Cardiac muscle cell (in vitro differentiated cells and primary cell): ENCODE results near the gene ZCCHC2. TPM values are rescaled to one million over a fixed set of nuclear protein-coding genes. Genes with fewer than 3 reads are reported as not detected.

Experiments used
- DNase-seq, 2 donors: peaks; one replicate each; pipeline versions ENCODE4 v3.0.0 to v3.0.0-alpha.2; 2010 to 2017; ENCODE audit warnings: low read depth in 1 of 2, low spot score in 1 of 2
- H3K27ac ChIP-seq: fragments of 200-600 bp; sonication (generic); 2 replicates; pipeline ENCODE4 v1.5.1; 2016
- H3K27me3 ChIP-seq: fragments of 200-600 bp; sonication (generic); 2 replicates; pipeline ENCODE4 v1.6.0; 2016; ENCODE audit warnings: control low read depth
- H3K36me3 ChIP-seq: fragments of 200-600 bp; sonication (generic); 2 replicates; pipeline ENCODE4 v1.5.1; 2016; ENCODE audit warnings: control low read depth
- H3K4me1 ChIP-seq: fragments of 200-600 bp; sonication (generic); 2 replicates; pipeline ENCODE4 v1.8.1; 2017; ENCODE audit warnings: low read depth, mild to moderate bottlenecking, mixed run types
- H3K4me3 ChIP-seq: fragments of 200-600 bp; sonication (generic); 2 replicates; pipeline ENCODE4 v1.5.1; 2016; ENCODE audit warnings: mild to moderate bottlenecking
- H3K9me3 ChIP-seq: fragments of 200-600 bp; sonication (generic); 2 replicates; pipeline ENCODE4 v1.5.1; 2017; ENCODE audit warnings: low read depth, mild to moderate bottlenecking, control low read depth
- CTCF ChIP-seq: IDR thresholded peaks from 2 replicates; pipeline ENCODE4 v1.5.1; 2012; ENCODE audit warnings: low read depth, mild to moderate bottlenecking, low read length
- polyA plus RNA-seq: library from polyadenylated mRNA; unstranded; fragments of >200 nt; fragmentation: Nextera tagmentation; extraction: Ambion mirVana; gene quantifications from 2 replicates; pipeline ENCODE4 v1.2.1, GENCODE V29; 2016
- total RNA-seq: library from RNA; depleted of rRNA; stranded (reverse); fragments of >200 nt; gene quantifications from 2 replicates; pipeline ENCODE4 v1.2.3, GENCODE V29; 2016

Gene ZCCHC2
- total and polyA plus RNA-seq, 2 experiments from 2014 or later: 2.1 to 25.2 TPM

- H3K4me3 ChIP-seq: no peak overlapping the region
- DNase-seq: no peak
- no peaks in the 10 kb centered on the region for H3K9me3 ChIP-seq
- H3K4me1 ChIP-seq: peaks cover 11% of the 10 kb centered on the region
- H3K36me3 ChIP-seq: peaks cover 41% of the 10 kb centered on the region
- no peaks in the 10 kb centered on the region for H3K27me3 ChIP-seq
- TF ChIP-seq CTCF: no peak
- no peak overlapping the region for H3K27ac ChIP-seq
Observed at GRCh38 chr18:62558015-62558663, 35.3 kb downstream of the ZCCHC2 start.

- H3K4me1 ChIP-seq: peaks cover 4% of the 10 kb centered on the region
- H3K36me3 ChIP-seq: peaks cover 38% of the 10 kb centered on the region
- no peaks in the 10 kb centered on the region for H3K27me3 ChIP-seq
- TF ChIP-seq CTCF: no peak
- no peak overlapping the region for H3K27ac ChIP-seq
- H3K9me3 ChIP-seq: no peaks in the 10 kb centered on the region
- H3K4me3 ChIP-seq: no peak overlapping the region
- peak in 1 of 2 donors; percentile 7 for DNase-seq
Observed at GRCh38 chr18:62564044-62564443, 41.2 kb downstream of the ZCCHC2 start.

- peak; percentile 17 to 34 for DNase-seq
- Histone ChIP-seq H3K36me3 (peaks cover 41% of the 10 kb centered on the region), H3K9me3 (no peaks in the 10 kb centered on the region), H3K27ac (no peak overlapping the region), H3K4me3 (no peak overlapping the region), H3K27me3 (no peaks in the 10 kb centered on the region), H3K4me1 (peaks cover 4% of the 10 kb centered on the region)
- no peak for TF ChIP-seq CTCF
Observed at GRCh38 chr18:62566199-62566598, 43.4 kb downstream of the ZCCHC2 start.

GRCh38 chr18:62566818-62567217 lies 44.0 kb downstream of the ZCCHC2 start:
- no peak for DNase-seq
- peaks cover 4% of the 10 kb centered on the region for H3K4me1 ChIP-seq
- H3K36me3 ChIP-seq: peaks cover 46% of the 10 kb centered on the region
- no peaks in the 10 kb centered on the region for H3K9me3 ChIP-seq
- no peak for TF ChIP-seq CTCF
- no peak overlapping the region for H3K4me3 ChIP-seq
- no peaks in the 10 kb centered on the region for H3K27me3 ChIP-seq
- H3K27ac ChIP-seq: no peak overlapping the region

DNA sequence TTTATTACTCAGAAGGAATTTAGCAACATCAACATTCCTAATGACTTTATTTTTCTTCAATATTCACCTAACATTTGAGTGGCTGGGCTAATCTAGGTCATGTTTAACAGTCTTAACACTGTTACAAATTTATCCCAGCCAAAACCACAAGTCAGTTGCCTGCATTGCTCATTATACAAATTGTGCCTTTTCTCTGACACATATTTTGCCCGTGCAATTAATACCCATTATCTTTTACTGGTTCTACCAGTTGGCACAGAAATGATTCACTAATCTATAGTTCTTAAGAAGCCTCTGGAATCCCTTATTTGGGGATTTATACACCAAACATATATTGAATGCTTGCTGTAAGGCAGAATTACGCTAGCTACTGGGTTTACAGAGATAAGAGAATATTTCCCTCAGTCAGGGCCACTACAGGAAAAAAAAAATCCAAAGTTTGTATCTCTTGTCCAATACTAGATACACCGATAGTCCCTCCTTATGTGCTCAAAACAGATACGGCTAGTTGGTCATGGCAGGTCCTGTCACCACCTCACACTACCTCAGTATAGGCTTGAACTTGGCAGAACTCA lies 46.3 kb downstream of the ZCCHC2 start:
- peaks cover 44% of the 10 kb centered on the region for H3K36me3 ChIP-seq
- H3K9me3 ChIP-seq: no peaks in the 10 kb centered on the region

More for the DNA sequence above, 46.3 kb downstream of the ZCCHC2 start:
- no peak for DNase-seq
- no peak overlapping the region for H3K4me3 ChIP-seq
- H3K27me3 ChIP-seq: no peaks in the 10 kb centered on the region
- no peak for TF ChIP-seq CTCF
- H3K4me1 ChIP-seq: peaks cover under 1% of the 10 kb centered on the region
- no peak overlapping the region for H3K27ac ChIP-seq
